GM21619 (cell line): ENCODE results near the gene CDC27.
"Not testable (repeated sequence)": the region's sequence is repeated elsewhere in the genome, so short reads cannot be mapped to it uniquely, and the experiment has no call there.

Experiments
- ATAC-seq: cut with Tn5 transposase; IDR thresholded peaks from one replicate; pipeline ENCODE4 v1.9.1; 2021; ENCODE audit not compliant: unreplicated experiment

The CDC27 gene

GRCh38 chr17:47145351-47145750, 43.7 kb downstream of the CDC27 start:
- no peak for ATAC-seq

- ATAC-seq = no peak
Measured at GRCh38 chr17:47135235-47135634, 53.9 kb downstream of the CDC27 start.

- ATAC-seq = not testable (repeated sequence)
Measured at GRCh38 chr17:47134354-47134753, 54.7 kb downstream of the CDC27 start.

GRCh38 chr17:47131761-47132160, 57.3 kb downstream of the CDC27 start:
- ATAC-seq = no peak

GRCh38 chr17:47126835-47127234, 62.3 kb downstream of the CDC27 start:
- ATAC-seq = not testable (repeated sequence)

- ATAC-seq = not testable (repeated sequence)
Measured at GRCh38 chr17:47123262-47123661, 65.8 kb downstream of the CDC27 start.

- no peak for ATAC-seq
Measured at GRCh38 chr17:47120521-47121095, 68.5 kb downstream of the CDC27 start.

- no peak for ATAC-seq
Measured at GRCh38 chr17:47119746-47120520, 69.2 kb downstream of the CDC27 start.

GRCh38 chr17:47117386-47117785, 71.7 kb downstream of the CDC27 start:
- ATAC-seq = no peak

GRCh38 chr17:47106130-47106529, 83.0 kb downstream of the CDC27 start:
- ATAC-seq = no peak

- not testable (repeated sequence) for ATAC-seq
Measured at GRCh38 chr17:47105246-47105645, 83.8 kb downstream of the CDC27 start.

GRCh38 chr17:47102914-47103313, 86.2 kb downstream of the CDC27 start:
- ATAC-seq = no peak

- ATAC-seq = peak; percentile 95
Measured at GRCh38 chr17:47099987-47100711, 88.9 kb downstream of the CDC27 start.

- no peak for ATAC-seq
Measured at GRCh38 chr17:47099451-47099986, 89.6 kb downstream of the CDC27 start.

GRCh38 chr17:47096343-47096742, 92.8 kb downstream of the CDC27 start:
- ATAC-seq = no peak

GRCh38 chr17:47095268-47095667, 93.8 kb downstream of the CDC27 start:
- ATAC-seq = no peak

GRCh38 chr17:47087093-47087492, 102.0 kb downstream of the CDC27 start:
- ATAC-seq = no peak

- ATAC-seq = no peak
Measured at GRCh38 chr17:47085736-47086135, 103.4 kb downstream of the CDC27 start.

GRCh38 chr17:47078801-47079200, 110.3 kb downstream of the CDC27 start:
- no peak for ATAC-seq

- ATAC-seq = no peak
Measured at GRCh38 chr17:47077576-47077975, 111.5 kb downstream of the CDC27 start.

- no peak for ATAC-seq
Measured at GRCh38 chr17:47076171-47076570, 112.9 kb downstream of the CDC27 start.

GRCh38 chr17:47074361-47074760, 114.7 kb downstream of the CDC27 start:
- not testable (repeated sequence) for ATAC-seq
